C4-2B (cell line): ENCODE data around the gene RAB40C.

Experiments
- ZFX ChIP-seq: fragments of 450-650 bp; IDR thresholded peaks from 2 replicates; pipeline ENCODE4 v1.6.1; 2017
- TF ChIP-seq, protein P1 (sequence below): fragments of 450-650 bp; conservative IDR thresholded peaks from 2 replicates; pipeline ENCODE4 v1.5.1; 2017; ENCODE audit warnings: mild to moderate bottlenecking

DNA sequence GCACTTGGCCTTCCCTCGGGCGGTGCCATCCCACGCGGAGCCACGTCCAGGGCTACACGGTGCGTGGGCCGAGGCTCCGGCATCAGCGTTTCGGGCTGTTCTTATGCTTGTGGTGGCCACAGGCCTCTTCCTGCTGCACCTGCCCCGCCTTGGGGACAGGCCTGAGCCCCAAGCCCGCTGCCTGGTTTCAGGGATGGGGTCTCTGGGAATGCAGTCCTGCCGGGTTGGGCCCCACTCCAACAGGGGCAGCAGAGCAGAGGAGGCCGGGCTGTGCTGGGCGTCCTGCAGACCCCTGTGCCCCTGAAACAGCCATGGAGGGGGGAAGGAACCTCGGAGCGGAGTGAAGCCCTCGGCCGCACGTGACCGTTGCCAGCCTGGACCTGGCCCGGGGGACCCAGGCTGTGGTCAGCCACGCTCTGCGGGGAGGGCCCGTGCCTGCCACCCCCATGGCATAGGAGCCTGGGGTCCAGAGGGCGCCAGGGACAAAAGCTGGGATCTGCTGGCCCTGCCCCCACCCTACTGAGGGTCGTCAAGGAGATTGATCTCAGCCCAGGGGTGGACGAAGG, 40.5 kb downstream of the RAB40C start:
- TF ChIP-seq, protein P1, sequence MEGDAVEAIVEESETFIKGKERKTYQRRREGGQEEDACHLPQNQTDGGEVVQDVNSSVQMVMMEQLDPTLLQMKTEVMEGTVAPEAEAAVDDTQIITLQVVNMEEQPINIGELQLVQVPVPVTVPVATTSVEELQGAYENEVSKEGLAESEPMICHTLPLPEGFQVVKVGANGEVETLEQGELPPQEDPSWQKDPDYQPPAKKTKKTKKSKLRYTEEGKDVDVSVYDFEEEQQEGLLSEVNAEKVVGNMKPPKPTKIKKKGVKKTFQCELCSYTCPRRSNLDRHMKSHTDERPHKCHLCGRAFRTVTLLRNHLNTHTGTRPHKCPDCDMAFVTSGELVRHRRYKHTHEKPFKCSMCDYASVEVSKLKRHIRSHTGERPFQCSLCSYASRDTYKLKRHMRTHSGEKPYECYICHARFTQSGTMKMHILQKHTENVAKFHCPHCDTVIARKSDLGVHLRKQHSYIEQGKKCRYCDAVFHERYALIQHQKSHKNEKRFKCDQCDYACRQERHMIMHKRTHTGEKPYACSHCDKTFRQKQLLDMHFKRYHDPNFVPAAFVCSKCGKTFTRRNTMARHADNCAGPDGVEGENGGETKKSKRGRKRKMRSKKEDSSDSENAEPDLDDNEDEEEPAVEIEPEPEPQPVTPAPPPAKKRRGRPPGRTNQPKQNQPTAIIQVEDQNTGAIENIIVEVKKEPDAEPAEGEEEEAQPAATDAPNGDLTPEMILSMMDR = no peak
- no peak for TF ChIP-seq ZFX
